HepG2 (cell line): ENCODE data around the gene ZBTB7B. TPM values are rescaled to one million over a fixed set of nuclear protein-coding genes. Genes with fewer than 3 reads are reported as not detected.
A peak's percentile ranks its signal among the peaks of the same experiment; 100 is the strongest.

Source experiments
- AHR ChIP-seq: IDR thresholded peaks from 2 replicates; pipeline ENCODE4 v1.6.1; 2018; ENCODE audit warnings: missing genetic modification reagents, missing compliant biosample characterization
- KMT2B ChIP-seq: IDR thresholded peaks from 2 replicates; pipeline ENCODE4 v1.6.1; 2016; ENCODE audit warnings: missing genetic modification reagents, missing compliant biosample characterization
- NR2F2 ChIP-seq: IDR thresholded peaks from 2 replicates; pipeline ENCODE4 v1.6.1; 2012; ENCODE audit warnings: low read depth, inconsistent platforms, borderline replicate concordance
- SMAD1 ChIP-seq: sonication (generic); formaldehyde crosslinking; IDR thresholded peaks from 2 replicates; pipeline ENCODE4 v1.4.0; 2020; ENCODE audit warnings: missing genetic modification reagents, low read depth, mild to moderate bottlenecking, borderline replicate concordance
- SP1 ChIP-seq, 2 experiments: fragments of 450-650 bp in 1 of 2; sonication (generic) in 1 of 2; formaldehyde crosslinking in 1 of 2; IDR thresholded peaks; 2 replicates each; pipeline versions ENCODE4 v1.4.0 to v1.6.1; 2016 to 2020; ENCODE audit warnings: missing genetic modification reagents in 1 of 2
- TBX2 ChIP-seq: sonication (generic); formaldehyde crosslinking; IDR thresholded peaks from 2 replicates; pipeline ENCODE4 v1.5.0; 2020; ENCODE audit warnings: missing genetic modification reagents, mild to moderate bottlenecking, borderline replicate concordance
- YEATS4 ChIP-seq: sonication (generic); formaldehyde crosslinking; IDR thresholded peaks from 2 replicates; pipeline ENCODE4 v1.4.0; 2020; ENCODE audit warnings: missing genetic modification reagents, borderline replicate concordance
- ZMAT3 ChIP-seq: sonication (generic); formaldehyde crosslinking; conservative IDR thresholded peaks from 2 replicates; pipeline ENCODE4 v1.7.0; 2021; ENCODE audit warnings: missing genetic modification reagents
- ZNF367 ChIP-seq: sonication (generic); formaldehyde crosslinking; IDR thresholded peaks from 2 replicates; pipeline ENCODE4 v1.4.0; 2020; ENCODE audit warnings: missing genetic modification reagents, borderline replicate concordance
- ZNF567 ChIP-seq: sonication (generic); formaldehyde crosslinking; IDR thresholded peaks from 2 replicates; pipeline ENCODE4 v1.8.1; 2023; ENCODE audit warnings: mild to moderate bottlenecking, missing genetic modification reagents, borderline replicate concordance
- ZNF747 ChIP-seq: sonication (generic); formaldehyde crosslinking; IDR thresholded peaks from 2 replicates; pipeline ENCODE4 v1.8.1; 2023; ENCODE audit warnings: missing genetic modification reagents, mild to moderate bottlenecking, borderline replicate concordance
- polyA plus RNA-seq, 8 experiments: library from polyadenylated mRNA; depleted of rRNA in 3 of 8; stranded (reverse) in 7 of 8; unstranded in 1 of 8; fragments of >200 nt; fragmentation: Illumina TruSeq in 4 of 8; extraction: Trizol in 4 of 8; gene quantifications; 2 replicates each; pipeline versions ENCODE4 v1.2.1 to v1.2.3, GENCODE V29; 2011 to 2016; ENCODE audit warnings: low read depth in 4 of 8, missing spikeins in 1 of 8, mixed read lengths in 1 of 8; ENCODE audit not compliant: insufficient read depth in 1 of 8
- total RNA-seq, 5 experiments: library from RNA; depleted of rRNA; stranded (reverse); fragments of >200 nt; fragmentation: Illumina TruSeq; extraction: Trizol; gene quantifications; 2 replicates each; pipeline ENCODE4 v1.2.3, GENCODE V29; 2016; ENCODE audit warnings: low read depth in 1 of 5
- TF ChIP-seq, protein P1 (sequence below), 2 experiments: IDR thresholded peaks; 2 replicates each; pipeline ENCODE4 v1.6.1; 2011 to 2012; ENCODE audit warnings: low read length in 2 of 2, borderline replicate concordance in 1 of 2, low read depth in 1 of 2, mild to moderate bottlenecking in 1 of 2, moderate library complexity in 1 of 2
- TF ChIP-seq, protein P2 (sequence below): sonication (generic); formaldehyde crosslinking; IDR thresholded peaks from 2 replicates; pipeline ENCODE4 v1.4.0; 2020; ENCODE audit warnings: missing genetic modification reagents, borderline replicate concordance
- TF ChIP-seq, protein P3 (sequence below): sonication (generic); formaldehyde crosslinking; IDR thresholded peaks from 2 replicates; pipeline ENCODE4 v1.4.0; 2020; ENCODE audit warnings: missing genetic modification reagents
- TF ChIP-seq, protein P4 (sequence below): sonication (generic); formaldehyde crosslinking; IDR thresholded peaks from 2 replicates; pipeline ENCODE4 v1.8.0; 2022; ENCODE audit warnings: mild to moderate bottlenecking, missing genetic modification reagents
- TF ChIP-seq, protein P5 (sequence below): sonication (generic); formaldehyde crosslinking; IDR thresholded peaks from 2 replicates; pipeline ENCODE4 v1.4.0; 2020; ENCODE audit warnings: missing genetic modification reagents

Gene ZBTB7B
- total and polyA plus RNA-seq, 2 of the 13 experiments (the other 11 are each of a cell fraction or from before 2014, with no cell fraction given) = 15.5 to 17.5 TPM

DNA sequence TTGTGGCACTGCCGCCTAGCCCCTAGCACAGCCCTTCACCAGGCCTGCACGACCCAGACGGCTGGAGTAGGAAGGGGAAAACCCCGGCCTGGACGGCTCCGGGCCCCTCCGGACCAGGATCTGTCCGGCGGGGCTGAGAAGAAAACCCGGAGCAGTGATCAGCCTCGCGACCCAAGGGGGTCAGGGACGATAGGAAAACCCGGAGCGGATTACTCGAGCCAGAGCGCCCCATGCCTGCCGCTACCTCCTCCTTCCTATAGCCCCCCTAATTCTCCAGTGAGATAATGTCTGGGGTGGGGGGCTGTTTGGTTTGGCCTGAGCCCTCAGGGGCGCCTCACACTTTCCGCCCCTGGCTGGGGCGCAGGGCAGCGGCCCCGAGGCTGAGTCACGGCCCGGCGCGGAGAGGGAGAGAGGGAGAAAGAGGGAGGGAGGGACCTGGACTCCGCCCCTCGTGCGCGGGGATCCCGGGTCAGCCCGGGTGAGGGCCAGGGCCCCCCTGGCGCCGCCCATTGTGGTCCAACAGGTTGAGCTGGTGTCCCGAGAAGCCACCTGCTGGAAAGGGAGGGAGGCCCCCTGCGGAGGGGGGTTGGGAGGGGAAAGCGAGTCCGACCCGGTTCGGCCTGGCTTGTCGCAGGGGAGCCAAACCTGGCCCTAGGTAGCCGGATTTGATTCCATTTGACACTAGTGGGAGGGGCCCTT lies 1.7 kb upstream of the ZBTB7B start (continued):
- TF ChIP-seq, protein P1, sequence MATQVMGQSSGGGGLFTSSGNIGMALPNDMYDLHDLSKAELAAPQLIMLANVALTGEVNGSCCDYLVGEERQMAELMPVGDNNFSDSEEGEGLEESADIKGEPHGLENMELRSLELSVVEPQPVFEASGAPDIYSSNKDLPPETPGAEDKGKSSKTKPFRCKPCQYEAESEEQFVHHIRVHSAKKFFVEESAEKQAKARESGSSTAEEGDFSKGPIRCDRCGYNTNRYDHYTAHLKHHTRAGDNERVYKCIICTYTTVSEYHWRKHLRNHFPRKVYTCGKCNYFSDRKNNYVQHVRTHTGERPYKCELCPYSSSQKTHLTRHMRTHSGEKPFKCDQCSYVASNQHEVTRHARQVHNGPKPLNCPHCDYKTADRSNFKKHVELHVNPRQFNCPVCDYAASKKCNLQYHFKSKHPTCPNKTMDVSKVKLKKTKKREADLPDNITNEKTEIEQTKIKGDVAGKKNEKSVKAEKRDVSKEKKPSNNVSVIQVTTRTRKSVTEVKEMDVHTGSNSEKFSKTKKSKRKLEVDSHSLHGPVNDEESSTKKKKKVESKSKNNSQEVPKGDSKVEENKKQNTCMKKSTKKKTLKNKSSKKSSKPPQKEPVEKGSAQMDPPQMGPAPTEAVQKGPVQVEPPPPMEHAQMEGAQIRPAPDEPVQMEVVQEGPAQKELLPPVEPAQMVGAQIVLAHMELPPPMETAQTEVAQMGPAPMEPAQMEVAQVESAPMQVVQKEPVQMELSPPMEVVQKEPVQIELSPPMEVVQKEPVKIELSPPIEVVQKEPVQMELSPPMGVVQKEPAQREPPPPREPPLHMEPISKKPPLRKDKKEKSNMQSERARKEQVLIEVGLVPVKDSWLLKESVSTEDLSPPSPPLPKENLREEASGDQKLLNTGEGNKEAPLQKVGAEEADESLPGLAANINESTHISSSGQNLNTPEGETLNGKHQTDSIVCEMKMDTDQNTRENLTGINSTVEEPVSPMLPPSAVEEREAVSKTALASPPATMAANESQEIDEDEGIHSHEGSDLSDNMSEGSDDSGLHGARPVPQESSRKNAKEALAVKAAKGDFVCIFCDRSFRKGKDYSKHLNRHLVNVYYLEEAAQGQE (IDR thresholded peaks at IDR 0.05; ENCODE audit: borderline replicate concordance in 1 of 2, low read depth in 1 of 2, low read length in 2 of 2) = no peak; a peak in 1 of 4 replicates
- TF ChIP-seq ZMAT3 (CRISPR knock-in tag) (peak; percentile 87), ZNF747 (CRISPR knock-in tag) (no peak), NR2F2 (no peak), SP1 (IDR thresholded peaks at IDR 0.05) (no peak), SP1 (CRISPR knock-in tag; IDR thresholded peaks at IDR 0.05) (peak; percentile 76; the same call in 1 of the 2 replicates), AHR (CRISPR knock-in tag) (0 out of 2 replicates have a peak, but pooled peaks have one; percentile 49), TBX2 (CRISPR knock-in tag) (peak; percentile 91), SMAD1 (CRISPR knock-in tag) (peak; percentile 70; the same call in 1 of the 2 replicates), ZNF567 (CRISPR knock-in tag) (no peak), ZNF367 (CRISPR knock-in tag) (0 out of 2 replicates have a peak, but pooled peaks have one; percentile 12), YEATS4 (CRISPR knock-in tag) (peak; percentile 69; the same call in 1 of the 2 replicates), KMT2B (CRISPR knock-in tag) (peak; percentile 50; the same call in 1 of the 2 replicates)
- TF ChIP-seq, protein P2, sequence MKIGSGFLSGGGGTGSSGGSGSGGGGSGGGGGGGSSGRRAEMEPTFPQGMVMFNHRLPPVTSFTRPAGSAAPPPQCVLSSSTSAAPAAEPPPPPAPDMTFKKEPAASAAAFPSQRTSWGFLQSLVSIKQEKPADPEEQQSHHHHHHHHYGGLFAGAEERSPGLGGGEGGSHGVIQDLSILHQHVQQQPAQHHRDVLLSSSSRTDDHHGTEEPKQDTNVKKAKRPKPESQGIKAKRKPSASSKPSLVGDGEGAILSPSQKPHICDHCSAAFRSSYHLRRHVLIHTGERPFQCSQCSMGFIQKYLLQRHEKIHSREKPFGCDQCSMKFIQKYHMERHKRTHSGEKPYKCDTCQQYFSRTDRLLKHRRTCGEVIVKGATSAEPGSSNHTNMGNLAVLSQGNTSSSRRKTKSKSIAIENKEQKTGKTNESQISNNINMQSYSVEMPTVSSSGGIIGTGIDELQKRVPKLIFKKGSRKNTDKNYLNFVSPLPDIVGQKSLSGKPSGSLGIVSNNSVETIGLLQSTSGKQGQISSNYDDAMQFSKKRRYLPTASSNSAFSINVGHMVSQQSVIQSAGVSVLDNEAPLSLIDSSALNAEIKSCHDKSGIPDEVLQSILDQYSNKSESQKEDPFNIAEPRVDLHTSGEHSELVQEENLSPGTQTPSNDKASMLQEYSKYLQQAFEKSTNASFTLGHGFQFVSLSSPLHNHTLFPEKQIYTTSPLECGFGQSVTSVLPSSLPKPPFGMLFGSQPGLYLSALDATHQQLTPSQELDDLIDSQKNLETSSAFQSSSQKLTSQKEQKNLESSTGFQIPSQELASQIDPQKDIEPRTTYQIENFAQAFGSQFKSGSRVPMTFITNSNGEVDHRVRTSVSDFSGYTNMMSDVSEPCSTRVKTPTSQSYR (CRISPR knock-in tag) = peak; percentile 75
- TF ChIP-seq, protein P3, sequence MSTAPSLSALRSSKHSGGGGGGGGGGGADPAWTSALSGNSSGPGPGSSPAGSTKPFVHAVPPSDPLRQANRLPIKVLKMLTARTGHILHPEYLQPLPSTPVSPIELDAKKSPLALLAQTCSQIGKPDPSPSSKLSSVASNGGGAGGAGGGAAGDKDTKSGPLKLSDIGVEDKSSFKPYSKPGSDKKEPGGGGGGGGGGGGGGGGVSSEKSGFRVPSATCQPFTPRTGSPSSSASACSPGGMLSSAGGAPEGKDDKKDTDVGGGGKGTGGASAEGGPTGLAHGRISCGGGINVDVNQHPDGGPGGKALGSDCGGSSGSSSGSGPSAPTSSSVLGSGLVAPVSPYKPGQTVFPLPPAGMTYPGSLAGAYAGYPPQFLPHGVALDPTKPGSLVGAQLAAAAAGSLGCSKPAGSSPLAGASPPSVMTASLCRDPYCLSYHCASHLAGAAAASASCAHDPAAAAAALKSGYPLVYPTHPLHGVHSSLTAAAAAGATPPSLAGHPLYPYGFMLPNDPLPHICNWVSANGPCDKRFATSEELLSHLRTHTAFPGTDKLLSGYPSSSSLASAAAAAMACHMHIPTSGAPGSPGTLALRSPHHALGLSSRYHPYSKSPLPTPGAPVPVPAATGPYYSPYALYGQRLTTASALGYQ (CRISPR knock-in tag) = peak; percentile 49; the same call in 1 of the 2 replicates
- TF ChIP-seq, protein P4, sequence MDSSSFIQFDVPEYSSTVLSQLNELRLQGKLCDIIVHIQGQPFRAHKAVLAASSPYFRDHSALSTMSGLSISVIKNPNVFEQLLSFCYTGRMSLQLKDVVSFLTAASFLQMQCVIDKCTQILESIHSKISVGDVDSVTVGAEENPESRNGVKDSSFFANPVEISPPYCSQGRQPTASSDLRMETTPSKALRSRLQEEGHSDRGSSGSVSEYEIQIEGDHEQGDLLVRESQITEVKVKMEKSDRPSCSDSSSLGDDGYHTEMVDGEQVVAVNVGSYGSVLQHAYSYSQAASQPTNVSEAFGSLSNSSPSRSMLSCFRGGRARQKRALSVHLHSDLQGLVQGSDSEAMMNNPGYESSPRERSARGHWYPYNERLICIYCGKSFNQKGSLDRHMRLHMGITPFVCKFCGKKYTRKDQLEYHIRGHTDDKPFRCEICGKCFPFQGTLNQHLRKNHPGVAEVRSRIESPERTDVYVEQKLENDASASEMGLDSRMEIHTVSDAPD (CRISPR knock-in tag) = no peak; the same call in 1 of the 2 replicates
- TF ChIP-seq, protein P5, sequence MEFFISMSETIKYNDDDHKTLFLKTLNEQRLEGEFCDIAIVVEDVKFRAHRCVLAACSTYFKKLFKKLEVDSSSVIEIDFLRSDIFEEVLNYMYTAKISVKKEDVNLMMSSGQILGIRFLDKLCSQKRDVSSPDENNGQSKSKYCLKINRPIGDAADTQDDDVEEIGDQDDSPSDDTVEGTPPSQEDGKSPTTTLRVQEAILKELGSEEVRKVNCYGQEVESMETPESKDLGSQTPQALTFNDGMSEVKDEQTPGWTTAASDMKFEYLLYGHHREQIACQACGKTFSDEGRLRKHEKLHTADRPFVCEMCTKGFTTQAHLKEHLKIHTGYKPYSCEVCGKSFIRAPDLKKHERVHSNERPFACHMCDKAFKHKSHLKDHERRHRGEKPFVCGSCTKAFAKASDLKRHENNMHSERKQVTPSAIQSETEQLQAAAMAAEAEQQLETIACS (CRISPR knock-in tag) = no peak; the same call in 1 of the 2 replicates
